NB4 (cell line): ENCODE measurements around the gene DPP10.

Source experiments
- MYC ChIP-seq: IDR thresholded peaks from 2 replicates; pipeline ENCODE4 v1.6.1; 2011; ENCODE audit warnings: low read depth, low read length
- POLR2A ChIP-seq: IDR thresholded peaks from 2 replicates; pipeline ENCODE4 v1.6.1; 2011; ENCODE audit warnings: mild to moderate bottlenecking; ENCODE audit not compliant: insufficient read length; ENCODE audit errors: extremely low read depth
- TF ChIP-seq, protein P1 (sequence below): IDR thresholded peaks from one replicate; pipeline ENCODE4 v1.5.1; 2012; ENCODE audit warnings: low read depth, low read length

DNA sequence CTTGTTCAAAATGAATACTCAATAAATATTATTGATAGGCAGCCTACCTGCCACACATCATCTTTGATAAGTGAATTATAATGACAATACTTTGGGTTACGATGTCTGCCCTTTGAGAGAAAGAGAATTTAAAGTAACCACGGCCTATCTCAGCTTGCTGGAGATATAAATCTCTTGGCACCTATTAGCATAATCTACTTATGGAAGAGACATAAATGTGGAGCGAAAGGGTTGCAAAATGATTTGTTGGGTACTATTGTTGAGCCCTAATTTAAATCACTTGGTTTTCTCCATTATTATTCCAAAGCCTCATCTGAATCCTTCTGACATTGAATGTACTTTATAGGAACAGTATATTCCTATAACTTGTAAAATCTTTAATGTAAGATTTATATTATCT lies 520.1 kb downstream of the DPP10 start:
- TF ChIP-seq, protein P1, sequence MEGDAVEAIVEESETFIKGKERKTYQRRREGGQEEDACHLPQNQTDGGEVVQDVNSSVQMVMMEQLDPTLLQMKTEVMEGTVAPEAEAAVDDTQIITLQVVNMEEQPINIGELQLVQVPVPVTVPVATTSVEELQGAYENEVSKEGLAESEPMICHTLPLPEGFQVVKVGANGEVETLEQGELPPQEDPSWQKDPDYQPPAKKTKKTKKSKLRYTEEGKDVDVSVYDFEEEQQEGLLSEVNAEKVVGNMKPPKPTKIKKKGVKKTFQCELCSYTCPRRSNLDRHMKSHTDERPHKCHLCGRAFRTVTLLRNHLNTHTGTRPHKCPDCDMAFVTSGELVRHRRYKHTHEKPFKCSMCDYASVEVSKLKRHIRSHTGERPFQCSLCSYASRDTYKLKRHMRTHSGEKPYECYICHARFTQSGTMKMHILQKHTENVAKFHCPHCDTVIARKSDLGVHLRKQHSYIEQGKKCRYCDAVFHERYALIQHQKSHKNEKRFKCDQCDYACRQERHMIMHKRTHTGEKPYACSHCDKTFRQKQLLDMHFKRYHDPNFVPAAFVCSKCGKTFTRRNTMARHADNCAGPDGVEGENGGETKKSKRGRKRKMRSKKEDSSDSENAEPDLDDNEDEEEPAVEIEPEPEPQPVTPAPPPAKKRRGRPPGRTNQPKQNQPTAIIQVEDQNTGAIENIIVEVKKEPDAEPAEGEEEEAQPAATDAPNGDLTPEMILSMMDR = no peak
- TF ChIP-seq POLR2A = no peak
- TF ChIP-seq MYC = no peak
